ENCODE measurements around the gene OSBPL2.

OSBPL2 gene

GRCh38 chr20:62246872-62247652 is 8.7 kb downstream of the OSBPL2 start:
- no peak for DNase-seq (ENCODE audit: low read depth, low spot score)
- H3K27ac ChIP-seq: no peak overlapping the region

- no peak for DNase-seq (ENCODE audit: low read depth, low spot score)
- no peak overlapping the region for H3K27ac ChIP-seq
Measured at GRCh38 chr20:62248890-62249560, 10.7 kb downstream of the OSBPL2 start.

- no peak for DNase-seq (ENCODE audit: low read depth, low spot score)
- H3K27ac ChIP-seq: no peak overlapping the region
Measured at GRCh38 chr20:62252342-62252966, 14.1 kb downstream of the OSBPL2 start.

GRCh38 chr20:62253398-62253797 is 15.1 kb downstream of the OSBPL2 start:
- DNase-seq (ENCODE audit: low read depth, low spot score): no peak
- no peak overlapping the region for H3K27ac ChIP-seq

GRCh38 chr20:62254021-62254724 is 15.9 kb downstream of the OSBPL2 start:
- H3K27ac ChIP-seq: no peak overlapping the region
- DNase-seq (ENCODE audit: low read depth, low spot score): no peak

GRCh38 chr20:62255976-62256375 is 17.7 kb downstream of the OSBPL2 start:
- no peak for DNase-seq (ENCODE audit: low read depth, low spot score)
- H3K27ac ChIP-seq: no peak overlapping the region

- no peak for DNase-seq (ENCODE audit: low read depth, low spot score)
- no peak overlapping the region for H3K27ac ChIP-seq
Measured at GRCh38 chr20:62258499-62259293, 20.4 kb downstream of the OSBPL2 start.

GRCh38 chr20:62259294-62259565 is 20.9 kb downstream of the OSBPL2 start:
- no peak for DNase-seq (ENCODE audit: low read depth, low spot score)
- H3K27ac ChIP-seq: no peak overlapping the region

- no peak overlapping the region for H3K27ac ChIP-seq
- no peak for DNase-seq (ENCODE audit: low read depth, low spot score)
Measured at GRCh38 chr20:62262064-62262463, 23.7 kb downstream of the OSBPL2 start.

GRCh38 chr20:62263396-62263795 is 25.1 kb downstream of the OSBPL2 start:
- no peak overlapping the region for H3K27ac ChIP-seq
- DNase-seq (ENCODE audit: low read depth, low spot score): no peak

- no peak for DNase-seq (ENCODE audit: low read depth, low spot score)
- H3K27ac ChIP-seq: no peak overlapping the region
Measured at GRCh38 chr20:62265365-62265764, 27.0 kb downstream of the OSBPL2 start.

- H3K27ac ChIP-seq: no peak overlapping the region
- no peak for DNase-seq (ENCODE audit: low read depth, low spot score)
Measured at GRCh38 chr20:62266340-62266739, 28.0 kb downstream of the OSBPL2 start.

- DNase-seq (ENCODE audit: low read depth, low spot score): no peak
Measured at GRCh38 chr20:62266851-62267250, 28.5 kb downstream of the OSBPL2 start.

GRCh38 chr20:62267543-62267942 is 29.2 kb downstream of the OSBPL2 start:
- no peak overlapping the region for H3K27ac ChIP-seq
- DNase-seq (ENCODE audit: low read depth, low spot score): no peak

More at GRCh38 chr20:62266851-62267250, 28.5 kb downstream of the OSBPL2 start:
- H3K27ac ChIP-seq: no peak overlapping the region

- DNase-seq (ENCODE audit: low read depth, low spot score): no peak
- no peak overlapping the region for H3K27ac ChIP-seq
Measured at GRCh38 chr20:62268228-62268900, 30.0 kb downstream of the OSBPL2 start.

GRCh38 chr20:62269378-62269777 is 31.1 kb downstream of the OSBPL2 start:
- no peak for DNase-seq (ENCODE audit: low read depth, low spot score)
- no peak overlapping the region for H3K27ac ChIP-seq

- H3K27ac ChIP-seq: no peak overlapping the region
- DNase-seq (ENCODE audit: low read depth, low spot score): no peak
Measured at GRCh38 chr20:62269871-62270270, 31.6 kb downstream of the OSBPL2 start.

- no peak for DNase-seq (ENCODE audit: low read depth, low spot score)
- H3K27ac ChIP-seq: no peak overlapping the region
Measured at GRCh38 chr20:62272200-62272599, 33.9 kb downstream of the OSBPL2 start.

GRCh38 chr20:62273416-62273815 is 35.1 kb downstream of the OSBPL2 start:
- no peak overlapping the region for H3K27ac ChIP-seq
- DNase-seq (ENCODE audit: low read depth, low spot score): no peak

All from epithelial cell of prostate (primary cell).